ENCODE results near the gene CCS. TPM values are rescaled to one million over a fixed set of nuclear protein-coding genes. Genes with fewer than 3 reads are reported as not detected.
"Not testable (repeated sequence)": the region's sequence is repeated elsewhere in the genome, so short reads cannot be mapped to it uniquely, and the experiment has no call there.

Gene CCS
- total and polyA plus RNA-seq, 2 experiments from 2014 or later: 41.5 to 97.8 TPM

GRCh38 chr11:66580803-66581202 is 12.2 kb upstream of the CCS start:
- TF ChIP-seq, protein P1, sequence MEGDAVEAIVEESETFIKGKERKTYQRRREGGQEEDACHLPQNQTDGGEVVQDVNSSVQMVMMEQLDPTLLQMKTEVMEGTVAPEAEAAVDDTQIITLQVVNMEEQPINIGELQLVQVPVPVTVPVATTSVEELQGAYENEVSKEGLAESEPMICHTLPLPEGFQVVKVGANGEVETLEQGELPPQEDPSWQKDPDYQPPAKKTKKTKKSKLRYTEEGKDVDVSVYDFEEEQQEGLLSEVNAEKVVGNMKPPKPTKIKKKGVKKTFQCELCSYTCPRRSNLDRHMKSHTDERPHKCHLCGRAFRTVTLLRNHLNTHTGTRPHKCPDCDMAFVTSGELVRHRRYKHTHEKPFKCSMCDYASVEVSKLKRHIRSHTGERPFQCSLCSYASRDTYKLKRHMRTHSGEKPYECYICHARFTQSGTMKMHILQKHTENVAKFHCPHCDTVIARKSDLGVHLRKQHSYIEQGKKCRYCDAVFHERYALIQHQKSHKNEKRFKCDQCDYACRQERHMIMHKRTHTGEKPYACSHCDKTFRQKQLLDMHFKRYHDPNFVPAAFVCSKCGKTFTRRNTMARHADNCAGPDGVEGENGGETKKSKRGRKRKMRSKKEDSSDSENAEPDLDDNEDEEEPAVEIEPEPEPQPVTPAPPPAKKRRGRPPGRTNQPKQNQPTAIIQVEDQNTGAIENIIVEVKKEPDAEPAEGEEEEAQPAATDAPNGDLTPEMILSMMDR (IDR thresholded peaks at IDR 0.05; ENCODE audit: poor library complexity): no peak
- TF ChIP-seq EZH2 (IDR thresholded peaks at IDR 0.05; ENCODE audit: borderline replicate concordance): no peak
- no peak for TF ChIP-seq EZH2phosphoT487 (IDR thresholded peaks at IDR 0.05; ENCODE audit: low read depth, severe bottlenecking, unreplicated experiment)
- 85% methylated on average over 5 of the region's 5 CpGs for WGBS (ENCODE audit: low lambda C conversion rate, missing lambda C conversion rate)
- no peak overlapping the region for H3K4me3 ChIP-seq

DNA sequence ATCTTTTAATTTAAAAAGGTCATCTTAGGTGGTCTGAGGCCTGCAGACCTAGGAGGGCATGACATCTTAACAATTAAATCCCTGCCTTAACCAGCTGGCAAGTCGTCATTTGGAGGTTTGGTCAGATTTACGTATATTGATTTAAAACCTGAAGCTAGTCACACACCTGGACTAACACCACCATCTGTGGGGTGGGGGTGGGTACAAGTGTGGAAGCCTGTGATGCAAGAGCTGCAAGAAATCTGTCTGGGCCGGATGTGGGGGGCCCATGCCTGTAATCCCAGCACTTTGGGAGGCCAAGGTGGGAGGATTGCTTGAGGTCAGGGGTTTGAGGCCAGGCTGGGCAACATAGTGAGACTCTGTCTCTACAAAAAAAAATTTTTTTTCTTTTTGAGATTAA is 11.7 kb upstream of the CCS start:
- Histone ChIP-seq H3K27ac (no peak overlapping the region), H4K20me1 (ENCODE audit: insufficient read depth, poor library complexity, severe bottlenecking) (no peaks in the 10 kb centered on the region), H3K36me3 (replicated peaks; ENCODE audit: insufficient read depth, low read depth) (no peaks in the 10 kb centered on the region), H3K9me3 (ENCODE audit: low read depth) (no peaks in the 10 kb centered on the region), H3K4me1 (ENCODE audit: insufficient read depth) (no peaks in the 10 kb centered on the region), H3K9me2 (replicated peaks; ENCODE audit: insufficient read depth) (no peaks in the 10 kb centered on the region), H2AFZ (no peak overlapping the region), H3K79me2 (no peaks in the 10 kb centered on the region), H3K4me3 (no peak overlapping the region), H3K27me3 (no peaks in the 10 kb centered on the region), H3K4me2 (no peak overlapping the region)
- DNase-seq (ENCODE audit: low spot score): no peak
- TF ChIP-seq EZH2 (IDR thresholded peaks at IDR 0.05; ENCODE audit: borderline replicate concordance) (no peak), EZH2phosphoT487 (IDR thresholded peaks at IDR 0.05; ENCODE audit: low read depth, severe bottlenecking, unreplicated experiment) (no peak)
- TF ChIP-seq, protein P1 (IDR thresholded peaks at IDR 0.05; ENCODE audit: poor library complexity): no peak
- WGBS (ENCODE audit: low lambda C conversion rate, missing lambda C conversion rate): 81% methylated on average over 3 of the region's 3 CpGs

More at GRCh38 chr11:66580803-66581202, 12.2 kb upstream of the CCS start:
- no peak overlapping the region for H3K4me2 ChIP-seq
- no peaks in the 10 kb centered on the region for H3K79me2 ChIP-seq
- no peaks in the 10 kb centered on the region for H3K36me3 ChIP-seq (replicated peaks; ENCODE audit: insufficient read depth, low read depth)
- H3K9me3 ChIP-seq (ENCODE audit: low read depth): no peaks in the 10 kb centered on the region
- no peaks in the 10 kb centered on the region for H3K4me1 ChIP-seq (ENCODE audit: insufficient read depth)
- H3K9me2 ChIP-seq (replicated peaks; ENCODE audit: insufficient read depth): no peaks in the 10 kb centered on the region
- no peak overlapping the region for H2AFZ ChIP-seq
- no peaks in the 10 kb centered on the region for H3K27me3 ChIP-seq
- no peak for DNase-seq (ENCODE audit: low spot score)
- no peaks in the 10 kb centered on the region for H4K20me1 ChIP-seq (ENCODE audit: insufficient read depth, poor library complexity, severe bottlenecking)
- no peak overlapping the region for H3K27ac ChIP-seq

DNA sequence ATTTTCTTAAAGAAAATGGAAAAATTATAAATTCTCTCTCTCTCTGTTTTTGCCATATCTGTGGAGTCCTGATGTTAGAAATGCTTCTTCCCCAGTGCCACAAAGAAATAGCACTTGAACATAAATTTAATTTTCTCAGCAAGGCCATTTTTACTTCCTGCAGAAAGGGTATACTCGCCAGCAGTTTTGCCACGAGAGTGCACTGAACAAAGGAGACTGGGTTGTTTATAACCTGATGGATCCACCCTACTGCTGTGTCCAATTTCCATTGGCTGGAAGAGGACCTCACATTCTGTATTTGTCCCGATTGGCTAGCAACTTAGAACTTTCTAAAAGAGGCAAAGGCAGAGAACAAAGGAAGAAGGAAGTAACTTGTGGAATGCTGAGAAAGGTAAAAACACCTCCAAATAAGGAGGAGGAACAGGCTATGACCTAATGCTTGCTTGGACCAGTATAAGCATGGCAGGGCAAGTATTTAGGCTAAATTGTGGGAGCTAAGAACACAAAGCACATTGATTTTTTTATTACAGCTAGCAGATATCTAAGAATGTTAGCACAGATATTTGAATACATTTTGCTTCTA is 10.3 kb upstream of the CCS start:
- H3K4me3 ChIP-seq; H3K4me1 ChIP-seq (ENCODE audit: insufficient read depth); H2AFZ ChIP-seq; H3K4me2 ChIP-seq; H3K27me3 ChIP-seq; H3K9me3 ChIP-seq (ENCODE audit: low read depth); DNase-seq (ENCODE audit: low spot score); H3K9me2 ChIP-seq (replicated peaks; ENCODE audit: insufficient read depth); H4K20me1 ChIP-seq (ENCODE audit: insufficient read depth, poor library complexity, severe bottlenecking); H3K79me2 ChIP-seq; H3K36me3 ChIP-seq (replicated peaks; ENCODE audit: insufficient read depth, low read depth): not testable (repeated sequence)
- peak overlapping the region; percentile 61 for H3K27ac ChIP-seq
- 37% methylated on average over 3 of the region's 3 CpGs for WGBS (ENCODE audit: low lambda C conversion rate, missing lambda C conversion rate)

GRCh38 chr11:66585447-66585846 is 7.5 kb upstream of the CCS start:
- H3K79me2 ChIP-seq; H4K20me1 ChIP-seq (ENCODE audit: insufficient read depth, poor library complexity, severe bottlenecking); H3K9me2 ChIP-seq (replicated peaks; ENCODE audit: insufficient read depth); H3K4me3 ChIP-seq; H3K4me1 ChIP-seq (ENCODE audit: insufficient read depth); DNase-seq (ENCODE audit: low spot score); H2AFZ ChIP-seq; H3K27ac ChIP-seq; H3K27me3 ChIP-seq; H3K36me3 ChIP-seq (replicated peaks; ENCODE audit: insufficient read depth, low read depth); H3K4me2 ChIP-seq; H3K9me3 ChIP-seq (ENCODE audit: low read depth): not testable (repeated sequence)
- WGBS (ENCODE audit: low lambda C conversion rate, missing lambda C conversion rate): 100% methylated on average over 1 of the region's 1 CpG

All from hepatocyte (in vitro differentiated cells).